CD4-positive, alpha-beta T cell treated with Interleukin-10 for 1 hour (primary cell): Measurements from ENCODE around the gene NDE1.
"Not testable (repeated sequence)": the region's sequence is repeated elsewhere in the genome, so short reads cannot be mapped to it uniquely, and the experiment has no call there.

Source experiments
- DNase-seq: peaks from one replicate; pipeline ENCODE4 v3.0.0-alpha.2; 2020

Gene NDE1

GRCh38 chr16:15650019-15650697 lies at the start of gene NDE1:
Gene NDE1 (plus strand): TSS chr16:15650245. CDS start chr16:15664779, 14,534 bp downstream.
- DNase-seq, result peak; percentile 87

- no peak for DNase-seq
Observed at GRCh38 chr16:15601212-15601879, 48.7 kb upstream of the NDE1 start.

DNA sequence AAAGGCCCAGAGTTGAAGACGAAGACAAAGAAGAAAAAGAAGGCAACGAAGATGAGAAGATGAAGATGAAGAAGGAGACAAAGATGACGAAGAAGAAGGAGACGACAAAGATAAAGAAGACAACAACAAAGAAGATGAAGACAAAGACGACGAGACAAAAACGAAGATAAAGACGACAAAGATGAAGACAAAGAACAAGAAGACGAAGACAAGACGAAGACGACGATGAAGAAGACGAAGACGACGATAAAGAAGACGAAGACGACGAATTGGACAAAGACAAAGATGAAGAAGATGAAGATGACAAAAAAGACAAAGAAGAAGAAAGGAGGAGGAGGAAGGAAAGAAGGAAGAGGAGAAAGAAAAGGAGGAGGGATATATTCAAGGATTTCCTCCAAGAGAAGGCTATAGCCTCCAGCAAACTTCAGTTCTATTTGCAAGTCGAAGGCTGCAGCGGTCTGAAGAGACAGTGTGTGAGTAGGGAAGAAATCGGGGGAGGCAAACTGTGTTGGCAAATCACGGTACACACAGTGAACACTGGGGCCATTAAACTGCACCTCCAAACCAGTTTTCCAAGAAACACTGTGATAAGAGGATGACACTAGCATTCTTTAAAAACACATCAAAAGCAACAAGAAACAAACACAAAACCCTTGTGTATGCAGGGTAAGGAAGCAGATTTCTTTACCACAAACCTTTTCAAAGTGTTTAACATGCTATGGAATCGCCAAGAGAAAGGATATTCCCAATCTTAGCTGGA lies 47.6 kb upstream of the NDE1 start:
- no peak for DNase-seq

- no peak for DNase-seq
Observed at GRCh38 chr16:15604460-15605440, 45.3 kb upstream of the NDE1 start.

GRCh38 chr16:15605839-15606517 lies 44.1 kb upstream of the NDE1 start:
- no peak for DNase-seq

- DNase-seq, result no peak
Observed at GRCh38 chr16:15606518-15607220, 43.4 kb upstream of the NDE1 start.

DNA sequence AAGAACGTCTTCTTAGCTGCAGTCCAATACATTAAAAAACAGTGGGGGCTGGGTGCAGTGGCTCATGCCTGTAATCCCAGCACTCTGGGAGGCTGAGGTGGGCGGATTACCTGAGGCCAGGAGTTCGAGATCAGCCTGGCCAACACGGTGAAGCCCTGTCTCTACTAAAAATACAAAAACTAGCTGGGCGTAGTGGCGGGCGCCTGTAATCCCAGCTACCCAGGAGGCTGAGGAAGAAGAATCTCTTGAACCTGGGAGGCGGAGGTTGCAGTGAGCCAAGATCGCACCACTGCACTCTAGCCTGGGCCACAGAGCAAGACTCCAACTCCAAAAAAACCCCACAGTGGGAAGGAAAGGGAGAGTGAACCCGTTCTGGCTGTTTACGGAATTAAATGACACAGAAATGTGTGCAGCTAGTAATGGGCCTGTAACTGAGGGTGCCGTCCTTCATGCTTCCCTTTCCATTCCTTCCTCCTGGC lies 42.8 kb upstream of the NDE1 start:
- not testable (repeated sequence) for DNase-seq

GRCh38 chr16:15607700-15608396 lies 42.2 kb upstream of the NDE1 start:
- DNase-seq, result no peak

GRCh38 chr16:15608398-15609285 lies 41.4 kb upstream of the NDE1 start:
- no peak for DNase-seq

GRCh38 chr16:15609286-15609649 lies 40.8 kb upstream of the NDE1 start:
- DNase-seq, result no peak

DNA sequence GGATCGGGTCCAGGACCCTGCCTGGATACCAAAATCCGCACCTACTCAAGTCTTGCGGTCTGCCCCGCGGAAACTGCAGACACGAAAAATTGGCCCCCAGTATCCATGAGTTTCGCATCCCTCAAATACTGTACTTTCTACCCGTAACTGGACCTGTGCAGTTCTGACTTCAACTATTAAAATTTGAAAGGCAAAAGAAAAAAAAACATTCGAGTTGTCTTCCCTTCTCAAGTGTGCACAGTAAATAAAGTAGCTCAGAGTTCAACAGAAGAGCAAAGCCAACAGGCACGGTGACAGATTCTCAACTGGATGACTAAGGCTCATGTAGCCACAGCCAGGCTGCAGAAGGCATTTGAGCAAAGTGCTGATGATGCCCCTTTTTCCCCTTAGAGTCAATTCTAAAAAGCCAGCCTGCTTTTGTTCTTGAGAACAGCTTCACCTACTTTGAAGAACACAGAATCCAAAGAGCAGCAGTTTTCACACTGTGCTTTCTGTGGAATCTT lies 39.6 kb upstream of the NDE1 start:
- no peak for DNase-seq

DNA sequence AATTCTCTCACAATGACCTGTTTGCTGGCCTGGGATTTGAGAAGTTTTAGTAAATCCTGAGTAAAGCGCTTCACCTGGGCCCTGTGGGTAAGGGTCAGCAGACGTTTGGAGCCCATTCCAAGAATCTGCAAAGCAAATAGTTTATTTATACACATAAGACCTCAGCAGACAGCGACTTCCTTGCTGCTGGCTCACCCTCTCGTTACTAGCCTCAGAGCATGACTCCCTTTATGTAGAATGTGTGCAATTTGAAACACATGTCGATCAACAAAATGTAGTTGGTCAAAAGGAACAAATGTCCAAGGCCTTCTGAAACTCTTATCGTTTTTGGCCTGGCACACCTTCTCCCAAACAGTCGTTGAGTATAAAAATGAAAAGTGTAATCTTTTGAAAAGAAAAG lies 38.4 kb upstream of the NDE1 start:
- DNase-seq, result no peak

DNA sequence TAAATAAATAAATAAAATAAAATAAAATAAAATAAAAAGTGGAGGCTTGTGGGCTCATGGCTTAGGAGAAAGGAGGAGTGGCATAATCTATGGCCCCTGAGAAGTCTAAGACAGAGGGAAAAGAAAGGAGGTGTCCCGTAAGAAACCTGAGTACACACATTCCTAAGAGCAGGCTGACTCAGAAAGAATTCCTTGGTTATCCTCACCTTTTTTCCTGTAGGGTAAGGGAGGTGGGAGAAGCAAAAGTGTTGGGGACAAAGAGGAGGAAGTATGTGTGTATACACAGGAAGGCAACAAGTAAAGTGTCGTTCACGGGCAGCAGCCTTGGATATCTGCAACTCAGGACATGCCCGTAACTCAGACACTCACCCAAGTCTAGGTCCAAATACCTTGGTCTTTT lies 36.4 kb upstream of the NDE1 start:
- DNase-seq, result no peak

DNA sequence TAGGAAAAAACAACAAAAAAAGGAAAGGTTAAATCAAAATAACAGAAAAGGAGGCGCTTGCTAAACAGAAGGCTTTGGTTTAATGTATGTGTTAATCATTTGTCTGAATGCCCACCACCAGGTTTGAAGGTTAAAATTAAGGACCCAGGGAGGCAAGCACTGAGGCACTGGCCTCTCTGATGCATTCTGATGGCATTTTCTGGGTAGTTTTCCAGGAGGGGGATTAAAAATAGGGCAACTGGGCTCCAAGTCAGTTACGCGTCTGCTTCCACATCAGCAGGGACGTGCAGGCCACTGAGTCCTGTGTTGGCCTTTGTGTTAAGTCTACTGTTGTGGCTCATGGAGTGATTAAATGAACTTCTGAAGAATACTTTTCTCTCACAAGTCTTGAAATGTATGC lies 34.0 kb upstream of the NDE1 start:
- no peak for DNase-seq

DNA sequence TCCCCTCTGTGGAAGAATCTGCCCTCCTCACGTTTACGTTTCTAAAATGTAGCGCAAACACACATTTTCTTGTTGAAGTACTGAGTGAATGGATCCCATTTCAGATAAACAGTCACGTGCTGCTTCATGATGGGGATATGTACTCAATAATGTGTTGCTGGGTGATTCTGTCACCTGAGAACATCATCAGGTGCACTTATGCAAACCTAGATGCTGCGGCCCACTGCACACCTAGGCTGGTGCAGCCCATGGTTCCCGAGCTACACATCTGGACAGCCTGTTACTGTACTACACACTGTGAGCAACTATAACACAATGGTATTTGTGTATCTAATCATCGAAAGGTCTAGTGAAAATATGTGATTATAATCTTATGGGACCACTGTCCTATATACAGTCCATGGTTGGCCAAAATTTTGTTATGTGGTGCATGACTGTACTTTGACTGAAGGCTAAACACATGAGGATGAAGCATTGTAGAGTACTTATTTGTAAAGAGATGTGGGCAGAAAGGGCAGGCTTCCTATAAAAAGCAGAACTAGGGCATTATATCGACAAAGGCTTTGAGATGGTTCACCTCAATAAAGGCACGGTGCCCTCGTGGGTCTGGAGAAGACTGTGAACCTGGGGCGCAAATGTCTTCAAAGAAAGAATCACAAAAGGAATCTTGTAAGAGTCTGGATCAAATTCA lies 33.4 kb upstream of the NDE1 start:
- no peak for DNase-seq

- DNase-seq, result no peak
Observed at GRCh38 chr16:15617901-15618300, 32.1 kb upstream of the NDE1 start.

DNA sequence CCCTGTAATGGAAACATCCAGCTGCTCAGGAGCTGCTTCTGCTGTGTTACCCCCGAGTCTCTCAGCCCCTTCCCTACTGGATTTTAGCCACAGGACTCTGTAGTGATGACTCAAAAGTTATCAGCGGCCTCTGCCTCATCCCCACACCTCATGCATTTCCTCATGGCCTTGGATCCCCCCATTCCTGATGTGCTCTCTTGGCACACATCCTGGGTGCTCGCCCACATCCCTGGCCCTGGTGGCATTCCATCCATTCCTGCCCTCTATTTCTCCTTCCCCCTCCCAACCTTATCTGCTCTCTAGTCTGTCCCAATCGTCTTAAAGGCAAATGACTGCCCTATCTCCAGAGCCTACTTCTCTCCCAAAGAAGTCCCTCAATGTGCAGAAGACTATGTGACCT lies 31.7 kb upstream of the NDE1 start:
- DNase-seq, result no peak

DNA sequence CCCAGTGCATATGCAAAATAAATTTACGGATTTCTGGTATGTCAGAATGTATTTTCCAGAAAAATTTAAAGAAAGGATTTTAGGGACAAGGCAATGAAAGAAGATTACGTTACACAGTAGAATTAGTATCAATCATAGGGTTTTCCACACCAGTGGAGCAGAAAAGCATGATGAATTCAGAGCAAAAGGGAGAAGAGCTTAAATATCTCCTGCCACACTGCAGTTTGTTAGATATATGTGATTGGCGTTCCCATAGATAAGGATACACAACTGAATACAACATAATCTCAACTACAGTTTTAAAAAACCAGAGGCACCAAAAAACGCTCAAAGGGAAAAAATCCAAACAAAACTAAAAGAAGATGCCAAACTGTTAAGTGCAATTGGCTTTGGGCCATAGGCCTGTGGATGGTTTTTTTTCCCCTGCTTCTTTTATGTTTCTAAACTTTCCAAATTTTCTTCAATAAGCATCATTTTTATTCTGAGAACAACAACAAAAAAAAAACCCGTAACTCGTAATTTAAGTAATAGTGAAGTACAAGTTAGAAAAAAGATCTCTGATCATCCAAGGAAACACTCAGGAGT lies 29.3 kb upstream of the NDE1 start:
- DNase-seq, result no peak
